Cerebellar cortex (tissue), 1 donor: Measurements from ENCODE around the gene C11orf65.

Source experiments
- DNase-seq: peaks from one replicate; pipeline ENCODE4 v3.0.0-alpha.2; 2015; ENCODE audit warnings: low spot score

The C11orf65 gene

DNA sequence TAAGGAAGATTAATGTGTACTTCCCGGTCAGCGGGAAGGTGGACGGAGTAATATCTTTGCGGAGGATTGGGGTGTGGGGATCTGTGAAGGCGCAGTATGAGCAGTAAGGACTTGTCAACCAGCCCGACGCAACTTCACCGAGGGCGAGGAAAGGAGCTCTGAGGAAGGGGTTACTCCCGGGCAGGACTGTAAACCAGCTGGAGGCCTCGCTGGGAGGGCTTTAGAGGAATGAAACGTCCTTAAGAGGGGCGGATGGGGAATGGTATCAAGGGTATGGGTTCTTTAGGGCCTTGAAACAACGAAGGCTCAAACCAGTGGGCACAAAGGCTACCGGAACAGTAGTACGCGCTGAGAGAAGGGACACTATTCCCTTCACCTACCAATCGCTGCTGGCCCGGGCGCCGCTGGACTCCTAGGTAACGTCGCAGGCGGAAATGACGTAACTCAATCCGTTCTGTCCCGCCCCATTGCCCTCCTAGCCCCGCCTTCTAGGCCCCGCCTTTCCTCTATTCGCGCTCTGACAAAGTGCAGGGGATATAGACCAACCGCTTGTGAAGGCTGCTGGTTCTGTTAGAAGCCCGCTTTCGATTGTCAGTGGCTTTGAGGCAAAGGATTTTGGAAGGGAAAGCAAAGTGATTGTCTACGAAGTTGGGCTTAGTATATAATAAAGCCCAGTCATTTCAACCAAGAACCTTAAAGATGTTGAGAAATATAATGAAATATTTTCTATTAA lies at the start of gene C11orf65:
C11orf65 (minus strand) TSS at position 439 of the 733 bp plus-strand sequence. CDS start 5,970 bp downstream, outside the sequence.
- DNase-seq = peak; percentile 99

- no peak for DNase-seq
Observed at GRCh38 chr11:108516125-108516524, 48.8 kb upstream of the C11orf65 start.

- DNase-seq = no peak
Observed at GRCh38 chr11:108512708-108513107, 45.4 kb upstream of the C11orf65 start.

DNA sequence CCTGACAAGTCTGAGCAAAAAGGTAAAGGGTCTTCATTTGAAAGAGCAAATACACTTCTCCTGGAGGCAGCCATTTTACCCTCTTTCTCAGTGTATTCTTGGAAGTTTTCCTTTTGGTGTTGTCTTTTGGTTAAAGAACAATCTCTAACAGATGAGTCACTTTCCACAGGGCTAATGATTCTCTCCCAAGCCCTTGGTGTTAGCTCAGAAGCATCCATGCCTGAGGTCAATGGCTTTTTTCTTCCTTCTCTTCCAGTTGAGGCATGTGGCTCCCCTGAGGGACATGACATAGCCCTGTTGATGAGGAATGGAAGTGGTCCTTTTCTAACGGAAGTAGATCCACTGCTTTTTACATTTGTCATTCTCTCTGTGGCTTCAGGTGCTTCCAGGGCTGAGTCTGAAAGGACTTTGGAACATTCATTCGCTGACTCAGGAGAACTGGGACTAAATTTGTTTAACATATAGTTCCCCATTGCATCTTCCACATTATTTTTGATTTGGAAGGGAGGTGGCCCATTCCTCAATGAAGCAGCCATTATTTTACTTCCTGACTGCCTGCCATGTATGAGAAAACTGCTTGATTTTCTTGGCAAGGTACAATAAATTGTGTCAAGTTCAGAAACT lies 44.6 kb upstream of the C11orf65 start:
- DNase-seq = no peak

GRCh38 chr11:108508653-108509593 lies 41.6 kb upstream of the C11orf65 start:
- no peak for DNase-seq

DNA sequence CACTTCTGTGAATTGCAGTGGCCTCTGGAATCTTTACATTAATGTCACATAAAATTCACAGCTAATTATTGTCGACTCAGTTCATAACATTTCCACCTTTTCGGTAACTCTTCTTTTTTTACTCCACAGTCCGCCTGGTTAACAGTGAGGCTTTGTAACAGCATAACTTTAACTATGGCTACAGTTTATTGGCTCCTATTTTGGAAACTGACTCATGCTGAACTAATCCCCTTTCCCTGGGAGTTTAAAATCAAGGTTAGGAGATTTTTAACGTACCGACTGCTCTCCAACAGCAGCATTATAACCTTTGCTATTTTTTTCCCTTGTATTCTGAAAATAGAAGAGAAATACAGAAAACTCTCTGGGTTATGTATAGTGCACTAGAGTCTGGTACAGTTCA lies 34.1 kb upstream of the C11orf65 start:
- no peak for DNase-seq

- DNase-seq = no peak
Observed at GRCh38 chr11:108500721-108501120, 33.4 kb upstream of the C11orf65 start.

DNA sequence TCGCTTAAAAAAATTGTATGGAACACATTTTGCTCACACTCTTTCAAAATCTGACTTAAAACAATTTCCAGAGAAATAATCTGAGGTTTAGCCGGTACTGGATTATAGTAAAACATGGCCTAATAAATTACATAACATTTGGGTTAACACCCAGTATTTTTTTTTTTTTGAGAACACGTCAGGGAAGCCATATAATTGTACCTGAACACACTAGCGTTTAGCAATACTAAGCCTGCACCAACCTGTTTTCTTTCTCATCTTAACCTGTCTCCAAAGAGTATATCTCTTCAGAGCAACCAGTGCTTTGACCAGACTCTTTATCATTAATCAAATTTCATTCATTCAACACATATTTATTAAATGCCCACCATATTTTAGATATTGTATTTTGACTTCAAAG lies 32.8 kb upstream of the C11orf65 start:
- no peak for DNase-seq

- DNase-seq = no peak
Observed at GRCh38 chr11:108498816-108499408, 31.6 kb upstream of the C11orf65 start.

GRCh38 chr11:108498046-108498815 lies 30.9 kb upstream of the C11orf65 start, which contains the start of gene POGLUT3:
Gene POGLUT3, minus strand, starts transcription at chr11:108498384. Its CDS starts 18 bp downstream, at chr11:108498366.
- peak; percentile 30 for DNase-seq

DNA sequence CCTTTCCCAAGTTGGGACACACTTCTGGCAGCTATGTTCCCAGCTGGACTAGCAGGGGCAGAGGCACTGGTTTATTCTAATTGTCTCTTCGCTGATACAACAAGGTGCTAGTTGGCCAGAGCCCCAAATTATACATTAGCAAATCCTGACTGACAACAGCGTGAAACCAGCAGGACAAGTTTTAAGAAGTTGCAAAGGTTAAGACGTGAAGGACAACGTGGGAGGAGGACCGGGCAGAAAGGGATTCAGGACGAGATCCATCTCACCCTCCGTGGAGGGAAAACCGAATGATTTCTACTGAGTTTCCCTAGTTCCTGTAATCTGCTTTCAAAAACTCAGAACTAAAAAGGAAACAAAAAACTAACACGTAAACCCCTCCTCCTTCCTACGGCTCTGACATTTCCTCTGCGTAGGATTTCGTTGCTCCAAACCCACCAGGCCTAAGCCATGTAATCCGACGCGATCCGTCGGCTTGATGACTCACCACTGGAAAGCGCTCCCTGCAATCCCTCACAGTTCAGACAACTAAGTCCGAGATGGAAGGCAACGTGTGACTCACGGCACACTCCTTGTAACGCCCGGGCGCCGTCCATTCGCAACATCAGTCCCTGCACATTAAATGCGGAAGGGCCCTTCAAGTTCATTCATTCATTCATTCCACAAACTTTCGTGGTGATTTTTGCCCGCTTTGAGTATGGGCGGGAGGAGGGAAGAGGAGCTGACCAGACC lies 30.2 kb upstream of the C11orf65 start:
- peak; percentile 89 for DNase-seq

- DNase-seq = peak; percentile 25
Observed at GRCh38 chr11:108496643-108497256, 29.4 kb upstream of the C11orf65 start.

DNA sequence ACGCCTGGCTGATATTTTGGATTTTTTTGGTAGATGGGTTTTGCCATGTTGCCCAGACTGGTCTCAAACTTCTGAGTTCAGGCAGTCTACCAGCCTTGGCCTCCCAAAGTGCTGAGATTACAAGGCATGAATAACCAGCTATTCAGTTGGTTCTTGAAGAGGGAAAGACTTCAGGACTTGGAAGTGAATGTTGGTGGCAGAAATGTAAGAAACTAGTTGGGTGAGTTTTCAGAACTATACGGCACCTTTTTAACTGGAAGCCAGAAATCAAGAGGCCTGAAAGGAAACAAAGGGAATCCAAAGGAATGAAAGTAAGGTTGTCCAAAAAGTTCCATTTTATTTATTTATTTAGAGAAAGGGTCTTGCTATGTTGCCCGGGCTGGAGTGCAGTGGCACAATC lies 28.0 kb upstream of the C11orf65 start:
- no peak for DNase-seq

DNA sequence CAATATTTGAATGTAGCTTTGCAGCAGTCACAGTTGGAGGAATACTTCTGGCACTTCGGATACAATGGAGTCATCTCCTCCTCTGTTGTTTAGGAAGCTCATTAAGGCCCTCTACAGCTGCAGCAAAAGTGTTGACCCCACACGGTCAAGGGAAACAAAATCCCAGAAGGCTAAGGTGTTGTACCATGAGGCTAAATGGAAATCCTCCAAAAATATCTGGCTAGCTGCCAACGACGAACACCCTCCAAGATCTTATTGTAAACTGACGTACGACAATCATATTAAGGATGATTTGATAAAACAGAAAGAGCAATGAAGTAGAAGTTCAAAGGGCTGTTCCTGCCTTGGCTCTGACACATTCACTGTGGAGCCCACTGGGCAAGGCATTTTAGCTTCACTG lies 26.9 kb upstream of the C11orf65 start:
- no peak for DNase-seq

- DNase-seq = no peak
Observed at GRCh38 chr11:108491936-108492335, 24.6 kb upstream of the C11orf65 start.

DNA sequence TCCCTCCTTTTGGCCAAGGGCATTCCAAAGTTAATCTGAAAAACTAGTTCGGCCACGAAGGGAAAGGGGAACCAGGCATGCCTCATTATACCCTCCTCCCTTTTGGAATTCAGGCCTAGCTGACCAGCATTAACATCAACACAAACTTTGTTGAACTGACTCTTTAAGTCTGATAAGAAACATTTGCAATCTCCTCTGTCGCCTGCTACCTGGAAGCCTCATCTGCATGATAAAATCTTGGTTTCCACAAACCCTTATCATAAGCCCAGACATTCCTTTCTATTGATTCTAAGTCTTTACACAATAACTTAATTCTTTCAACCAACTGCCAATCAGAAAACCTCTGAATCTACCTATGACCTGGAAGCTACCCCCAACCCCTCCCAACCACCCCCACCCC lies 19.5 kb upstream of the C11orf65 start:
- DNase-seq = no peak

DNA sequence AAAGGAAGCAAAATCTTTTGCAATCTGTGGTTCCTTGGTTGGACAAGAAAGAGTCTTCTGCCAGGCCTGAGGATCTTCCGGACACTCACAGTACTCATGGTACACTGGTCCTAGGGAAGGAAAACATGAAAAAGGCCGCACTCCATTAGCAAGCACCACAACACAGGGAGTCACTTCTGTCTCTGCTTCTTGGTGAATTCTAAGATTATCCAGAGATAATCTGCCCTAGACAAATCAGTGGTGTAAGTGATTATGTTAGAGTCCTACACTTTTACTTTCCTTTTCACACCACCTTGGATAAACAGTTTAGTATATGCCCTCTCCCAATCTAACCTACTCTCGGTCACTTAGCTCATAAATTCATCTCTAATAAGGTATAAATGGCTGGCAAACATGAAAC lies 19.0 kb upstream of the C11orf65 start:
- no peak for DNase-seq

GRCh38 chr11:108483163-108483562 lies 15.8 kb upstream of the C11orf65 start:
- DNase-seq = no peak

- peak; percentile 20 for DNase-seq
Observed at GRCh38 chr11:108474664-108475463, 7.5 kb upstream of the C11orf65 start.
